GM23338 (cell line): Measurements from ENCODE around the gene UBE2I. TPM values are rescaled to one million over a fixed set of nuclear protein-coding genes. Genes with fewer than 3 reads are reported as not detected.

Experiments used
- ATAC-seq: fragments of 200-7000 bp; cut with Tn5 transposase; 3 replicates; pipeline ENCODE4 v1.9.1; 2020
- DNase-seq: peaks from one replicate; pipeline ENCODE4 v3.0.0-alpha.2; 2015; ENCODE audit warnings: low spot score
- H2AFZ ChIP-seq: fragments of 200-600 bp; sonication (generic); 2 replicates; pipeline ENCODE4 v1.8.0; 2016; ENCODE audit warnings: antibody characterized with exemption, mild to moderate bottlenecking, moderate library complexity
- H3F3A ChIP-seq: fragments of 200-600 bp; sonication (generic); replicated peaks from 2 replicates; pipeline ENCODE4 v1.8.0; 2017; ENCODE audit warnings: antibody characterized with exemption, mixed run types, low read depth
- H3K27ac ChIP-seq: fragments of 200-600 bp; sonication (generic); 2 replicates; pipeline ENCODE4 v1.6.1; 2016; ENCODE audit warnings: low read depth
- H3K27me3 ChIP-seq: fragments of 200-600 bp; sonication (generic); 2 replicates; pipeline ENCODE4 v1.8.0; 2016; ENCODE audit warnings: mild to moderate bottlenecking, mixed run types, moderate library complexity; ENCODE audit not compliant: insufficient read depth
- H3K36me3 ChIP-seq: fragments of 200-600 bp; sonication (generic); 2 replicates; pipeline ENCODE4 v1.8.0; 2016; ENCODE audit warnings: mild to moderate bottlenecking; ENCODE audit not compliant: insufficient read depth
- H3K4me1 ChIP-seq: fragments of 200-600 bp; sonication (generic); 2 replicates; pipeline ENCODE4 v1.8.0; 2016; ENCODE audit warnings: mild to moderate bottlenecking, moderate library complexity; ENCODE audit not compliant: insufficient read depth
- H3K4me2 ChIP-seq: fragments of 200-600 bp; sonication (generic); 2 replicates; pipeline ENCODE4 v1.7.1; 2017; ENCODE audit warnings: mixed run types
- H3K4me3 ChIP-seq: fragments of 200-600 bp; sonication (generic); 2 replicates; pipeline ENCODE4 v1.6.1; 2016; ENCODE audit warnings: mixed run types
- H3K79me2 ChIP-seq: fragments of 200-600 bp; sonication (generic); replicated peaks from 2 replicates; pipeline ENCODE4 v1.8.0; 2017; ENCODE audit warnings: mild to moderate bottlenecking; ENCODE audit not compliant: insufficient read depth
- H3K9me2 ChIP-seq: fragments of 200-600 bp; sonication (generic); 2 replicates; pipeline ENCODE4 v1.8.0; 2017; ENCODE audit not compliant: insufficient read depth
- H4K20me1 ChIP-seq: fragments of 200-600 bp; sonication (generic); replicated peaks from 2 replicates; pipeline ENCODE4 v1.8.0; 2017; ENCODE audit warnings: mild to moderate bottlenecking; ENCODE audit not compliant: insufficient read depth
- H3K27ac Mint-ChIP-seq: 2 replicates; pipeline ENCODE4 v1.8.0; 2020; ENCODE audit warnings: inconsistent platforms, mild to moderate bottlenecking, moderate library complexity, mixed read lengths
- H3K27me3 Mint-ChIP-seq: 3 replicates; pipeline ENCODE4 v1.8.0; 2022; ENCODE audit warnings: low read depth, mild to moderate bottlenecking, moderate library complexity, mixed read lengths, inconsistent platforms; ENCODE audit not compliant: insufficient read depth, poor library complexity
- H3K36me3 Mint-ChIP-seq: 3 replicates; pipeline ENCODE4 v1.8.0; 2021; ENCODE audit warnings: low read depth, mild to moderate bottlenecking, inconsistent platforms, moderate library complexity, mixed read lengths
- H3K4me1 Mint-ChIP-seq: 3 replicates; pipeline ENCODE4 v1.8.0; 2020; ENCODE audit warnings: mild to moderate bottlenecking, inconsistent platforms, mixed read lengths
- H3K4me3 Mint-ChIP-seq: 3 replicates; pipeline ENCODE4 v1.8.0; 2021; ENCODE audit warnings: moderate library complexity, mild to moderate bottlenecking, inconsistent platforms, mixed read lengths
- H3K9me3 Mint-ChIP-seq: 3 replicates; pipeline ENCODE4 v1.8.0; 2020; ENCODE audit warnings: moderate library complexity, mild to moderate bottlenecking, inconsistent platforms, mixed read lengths
- CREB1 ChIP-seq: fragments of 250-450 bp; sonication (Bioruptor Pico); IDR thresholded peaks from 2 replicates; pipeline ENCODE4 v1.5.0; 2020; ENCODE audit warnings: low read depth, mild to moderate bottlenecking, moderate library complexity
- ETS1 ChIP-seq: IDR thresholded peaks from 2 replicates; pipeline ENCODE4 v1.6.1; 2016; ENCODE audit warnings: antibody characterized with exemption
- EZH2 ChIP-seq: fragments of 200-600 bp; sonication (generic); IDR thresholded peaks from one replicate; pipeline ENCODE4 v1.8.0; 2017; ENCODE audit warnings: antibody characterized with exemption, mild to moderate bottlenecking, low read depth; ENCODE audit not compliant: unreplicated experiment
- EZH2phosphoT487 ChIP-seq: fragments of 200-600 bp; sonication (generic); IDR thresholded peaks from one replicate; pipeline ENCODE4 v1.8.1; 2018; ENCODE audit warnings: antibody characterized with exemption; ENCODE audit not compliant: unreplicated experiment
- JUNB ChIP-seq: IDR thresholded peaks from one replicate; pipeline ENCODE4 v1.6.1; 2016; ENCODE audit warnings: antibody characterized with exemption; ENCODE audit not compliant: unreplicated experiment
- NANOG ChIP-seq: IDR thresholded peaks from 2 replicates; pipeline ENCODE4 v1.6.1; 2016; ENCODE audit warnings: antibody characterized with exemption, borderline replicate concordance
- ZNF114 ChIP-seq: fragments of 250-450 bp; sonication (Bioruptor Pico); IDR thresholded peaks from 2 replicates; pipeline ENCODE4 v1.5.0; 2020; ENCODE audit warnings: mild to moderate bottlenecking, moderate library complexity
- ZNF331 ChIP-seq: fragments of 250-450 bp; sonication (Bioruptor Pico); IDR thresholded peaks from 2 replicates; pipeline ENCODE4 v1.5.0; 2020; ENCODE audit warnings: low read depth, mild to moderate bottlenecking, moderate library complexity
- polyA plus RNA-seq: library from polyadenylated mRNA; unstranded; fragments of >200 nt; fragmentation: Nextera tagmentation; extraction: Ambion mirVana; gene quantifications from 2 replicates; pipeline ENCODE4 v1.2.1, GENCODE V29; 2016
- total RNA-seq: library from RNA; depleted of rRNA; stranded (reverse); fragments of >200 nt; shearing (Covaris generic); gene quantifications from 2 replicates; pipeline ENCODE4 v1.2.3, GENCODE V29; 2014
- TF ChIP-seq, protein P1 (sequence below), 2 experiments: fragments of 200-600 bp in 1 of 2; sonication (generic) in 1 of 2; conservative IDR thresholded peaks; 2 replicates each; pipeline versions ENCODE4 v1.5.1 to v1.6.1; 2016 to 2017; ENCODE audit warnings: antibody characterized with exemption in 2 of 2, low read depth in 2 of 2, mild to moderate bottlenecking in 2 of 2, moderate library complexity in 1 of 2
- TF ChIP-seq, protein P2 (sequence below): IDR thresholded peaks from one replicate; pipeline ENCODE4 v1.6.1; 2018; ENCODE audit warnings: antibody characterized with exemption; ENCODE audit not compliant: unreplicated experiment

Gene UBE2I
- total and polyA plus RNA-seq, 2 experiments from 2014 or later, result 116 to 220 TPM

DNA sequence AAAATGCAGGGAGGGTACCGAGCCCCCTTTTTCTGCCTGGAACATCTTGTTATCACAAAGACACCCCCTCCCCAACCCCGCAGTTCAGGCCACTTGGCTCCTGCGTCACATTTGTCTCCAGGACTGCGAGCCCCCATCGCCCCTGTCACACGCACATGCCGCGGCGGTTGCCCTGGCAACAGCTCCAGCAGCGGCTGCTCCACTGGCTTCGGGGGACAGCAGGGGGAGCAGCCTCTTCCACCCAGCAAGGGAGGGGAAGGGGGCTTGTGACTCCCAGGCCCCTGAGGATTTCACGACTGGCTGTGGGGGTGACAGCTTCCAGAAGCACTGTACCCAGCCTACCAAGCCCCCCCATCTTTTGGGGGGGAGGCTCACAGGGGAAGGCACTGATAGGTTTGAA, 26.6 kb downstream of the UBE2I start:
- H3K27ac ChIP-seq, result no peak overlapping the region
- Mint-ChIP-seq H3K27ac (no peak overlapping the region), H3K4me3 (no peak overlapping the region), H3K9me3 (no peaks in the 10 kb centered on the region), H3K36me3 (no peaks in the 10 kb centered on the region), H3K27me3 (peaks cover 34% of the 10 kb centered on the region), H3K4me1 (peaks cover 12% of the 10 kb centered on the region)
- ATAC-seq (no peak), DNase-seq (peak; percentile 72)
- peaks cover 36% of the 10 kb centered on the region for H3K27me3 ChIP-seq
- no peaks in the 10 kb centered on the region for H3K9me2 ChIP-seq
- H3K79me2 ChIP-seq, result no peaks in the 10 kb centered on the region
- peaks cover 10% of the 10 kb centered on the region for H3K4me1 ChIP-seq
- no peak overlapping the region for H2AFZ ChIP-seq
- H4K20me1 ChIP-seq, result no peaks in the 10 kb centered on the region; the same call in 1 of the 2 replicates
- no peak overlapping the region for H3K4me2 ChIP-seq
- no peaks in the 10 kb centered on the region for H3K36me3 ChIP-seq
- TF ChIP-seq, protein P1, sequence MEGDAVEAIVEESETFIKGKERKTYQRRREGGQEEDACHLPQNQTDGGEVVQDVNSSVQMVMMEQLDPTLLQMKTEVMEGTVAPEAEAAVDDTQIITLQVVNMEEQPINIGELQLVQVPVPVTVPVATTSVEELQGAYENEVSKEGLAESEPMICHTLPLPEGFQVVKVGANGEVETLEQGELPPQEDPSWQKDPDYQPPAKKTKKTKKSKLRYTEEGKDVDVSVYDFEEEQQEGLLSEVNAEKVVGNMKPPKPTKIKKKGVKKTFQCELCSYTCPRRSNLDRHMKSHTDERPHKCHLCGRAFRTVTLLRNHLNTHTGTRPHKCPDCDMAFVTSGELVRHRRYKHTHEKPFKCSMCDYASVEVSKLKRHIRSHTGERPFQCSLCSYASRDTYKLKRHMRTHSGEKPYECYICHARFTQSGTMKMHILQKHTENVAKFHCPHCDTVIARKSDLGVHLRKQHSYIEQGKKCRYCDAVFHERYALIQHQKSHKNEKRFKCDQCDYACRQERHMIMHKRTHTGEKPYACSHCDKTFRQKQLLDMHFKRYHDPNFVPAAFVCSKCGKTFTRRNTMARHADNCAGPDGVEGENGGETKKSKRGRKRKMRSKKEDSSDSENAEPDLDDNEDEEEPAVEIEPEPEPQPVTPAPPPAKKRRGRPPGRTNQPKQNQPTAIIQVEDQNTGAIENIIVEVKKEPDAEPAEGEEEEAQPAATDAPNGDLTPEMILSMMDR (conservative IDR thresholded peaks at IDR 0.05; ENCODE audit: low read depth in 2 of 2), result peak in 1 of 2 experiments; percentile 36; a peak in 2 of 4 replicates
- no peak for TF ChIP-seq EZH2
- H3F3A ChIP-seq, result 0 out of 2 replicates have a peak, but pooled peaks cover 5% of the 10 kb centered on the region
- no peak overlapping the region for H3K4me3 ChIP-seq

GRCh38 chr16:1336619-1337018, 27.2 kb downstream of the UBE2I start:
- ATAC-seq, result no peak
- Mint-ChIP-seq H3K9me3 (no peaks in the 10 kb centered on the region), H3K4me1 (peaks cover 8% of the 10 kb centered on the region), H3K27ac (no peak overlapping the region), H3K27me3 (peaks cover 34% of the 10 kb centered on the region), H3K4me3 (no peak overlapping the region), H3K36me3 (no peaks in the 10 kb centered on the region)
- no peaks in the 10 kb centered on the region for H3K79me2 ChIP-seq
- H3K27me3 ChIP-seq, result peaks cover 36% of the 10 kb centered on the region
- H3K27ac ChIP-seq, result no peak overlapping the region
- no peaks in the 10 kb centered on the region for H3K36me3 ChIP-seq
- peaks cover 6% of the 10 kb centered on the region; the same call in 1 of the 2 replicates for H3K4me1 ChIP-seq
- H3K4me2 ChIP-seq, result no peak overlapping the region
- H3K9me2 ChIP-seq, result no peaks in the 10 kb centered on the region
- no peak overlapping the region for H3K4me3 ChIP-seq
- no peak overlapping the region for H2AFZ ChIP-seq
- no peak for DNase-seq
- no peaks in the 10 kb centered on the region; the same call in 1 of the 2 replicates for H4K20me1 ChIP-seq
- 0 out of 2 replicates have a peak, but pooled peaks cover 2% of the 10 kb centered on the region for H3F3A ChIP-seq
- TF ChIP-seq EZH2phosphoT487 (no peak), CREB1 (CRISPR knock-in tag) (no peak), ZNF331 (CRISPR knock-in tag) (no peak), NANOG (no peak), ZNF114 (CRISPR knock-in tag) (no peak), JUNB (no peak), ETS1 (no peak), EZH2 (no peak)
- TF ChIP-seq, protein P1 (conservative IDR thresholded peaks at IDR 0.05; ENCODE audit: low read depth in 2 of 2), result no peak
- TF ChIP-seq, protein P2, sequence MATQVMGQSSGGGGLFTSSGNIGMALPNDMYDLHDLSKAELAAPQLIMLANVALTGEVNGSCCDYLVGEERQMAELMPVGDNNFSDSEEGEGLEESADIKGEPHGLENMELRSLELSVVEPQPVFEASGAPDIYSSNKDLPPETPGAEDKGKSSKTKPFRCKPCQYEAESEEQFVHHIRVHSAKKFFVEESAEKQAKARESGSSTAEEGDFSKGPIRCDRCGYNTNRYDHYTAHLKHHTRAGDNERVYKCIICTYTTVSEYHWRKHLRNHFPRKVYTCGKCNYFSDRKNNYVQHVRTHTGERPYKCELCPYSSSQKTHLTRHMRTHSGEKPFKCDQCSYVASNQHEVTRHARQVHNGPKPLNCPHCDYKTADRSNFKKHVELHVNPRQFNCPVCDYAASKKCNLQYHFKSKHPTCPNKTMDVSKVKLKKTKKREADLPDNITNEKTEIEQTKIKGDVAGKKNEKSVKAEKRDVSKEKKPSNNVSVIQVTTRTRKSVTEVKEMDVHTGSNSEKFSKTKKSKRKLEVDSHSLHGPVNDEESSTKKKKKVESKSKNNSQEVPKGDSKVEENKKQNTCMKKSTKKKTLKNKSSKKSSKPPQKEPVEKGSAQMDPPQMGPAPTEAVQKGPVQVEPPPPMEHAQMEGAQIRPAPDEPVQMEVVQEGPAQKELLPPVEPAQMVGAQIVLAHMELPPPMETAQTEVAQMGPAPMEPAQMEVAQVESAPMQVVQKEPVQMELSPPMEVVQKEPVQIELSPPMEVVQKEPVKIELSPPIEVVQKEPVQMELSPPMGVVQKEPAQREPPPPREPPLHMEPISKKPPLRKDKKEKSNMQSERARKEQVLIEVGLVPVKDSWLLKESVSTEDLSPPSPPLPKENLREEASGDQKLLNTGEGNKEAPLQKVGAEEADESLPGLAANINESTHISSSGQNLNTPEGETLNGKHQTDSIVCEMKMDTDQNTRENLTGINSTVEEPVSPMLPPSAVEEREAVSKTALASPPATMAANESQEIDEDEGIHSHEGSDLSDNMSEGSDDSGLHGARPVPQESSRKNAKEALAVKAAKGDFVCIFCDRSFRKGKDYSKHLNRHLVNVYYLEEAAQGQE, result no peak
